ENCODE data around the gene PDE2A. TPM values are rescaled to one million over a fixed set of nuclear protein-coding genes. Genes with fewer than 3 reads are reported as not detected.

Gene PDE2A
- total RNA-seq, 1 experiment from 2014 or later, result 3.7 TPM

GRCh38 chr11:72658989-72659640 is 15.1 kb downstream of the PDE2A start (continued):
- TF ChIP-seq, protein P1, sequence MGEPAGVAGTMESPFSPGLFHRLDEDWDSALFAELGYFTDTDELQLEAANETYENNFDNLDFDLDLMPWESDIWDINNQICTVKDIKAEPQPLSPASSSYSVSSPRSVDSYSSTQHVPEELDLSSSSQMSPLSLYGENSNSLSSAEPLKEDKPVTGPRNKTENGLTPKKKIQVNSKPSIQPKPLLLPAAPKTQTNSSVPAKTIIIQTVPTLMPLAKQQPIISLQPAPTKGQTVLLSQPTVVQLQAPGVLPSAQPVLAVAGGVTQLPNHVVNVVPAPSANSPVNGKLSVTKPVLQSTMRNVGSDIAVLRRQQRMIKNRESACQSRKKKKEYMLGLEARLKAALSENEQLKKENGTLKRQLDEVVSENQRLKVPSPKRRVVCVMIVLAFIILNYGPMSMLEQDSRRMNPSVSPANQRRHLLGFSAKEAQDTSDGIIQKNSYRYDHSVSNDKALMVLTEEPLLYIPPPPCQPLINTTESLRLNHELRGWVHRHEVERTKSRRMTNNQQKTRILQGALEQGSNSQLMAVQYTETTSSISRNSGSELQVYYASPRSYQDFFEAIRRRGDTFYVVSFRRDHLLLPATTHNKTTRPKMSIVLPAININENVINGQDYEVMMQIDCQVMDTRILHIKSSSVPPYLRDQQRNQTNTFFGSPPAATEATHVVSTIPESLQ (CRISPR knock-in tag; IDR thresholded peaks at IDR 0.05), result no peak
- no peak for TF ChIP-seq USF1 (CRISPR knock-in tag; IDR thresholded peaks at IDR 0.05)
- no peak for TF ChIP-seq ZNF317 (CRISPR knock-in tag; IDR thresholded peaks at IDR 0.05; ENCODE audit: borderline replicate concordance, low read depth)
- no peak for TF ChIP-seq JUN (CRISPR knock-in tag; IDR thresholded peaks at IDR 0.05)
- TF ChIP-seq AR (CRISPR knock-in tag; IDR thresholded peaks at IDR 0.05), result no peak
- no peak for TF ChIP-seq ZNF396 (CRISPR knock-in tag; IDR thresholded peaks at IDR 0.05; ENCODE audit: borderline replicate concordance)
- TF ChIP-seq ZNF532 (CRISPR knock-in tag; IDR thresholded peaks at IDR 0.05; ENCODE audit: borderline replicate concordance), result no peak
- no peak for TF ChIP-seq SMAD4 (CRISPR knock-in tag; IDR thresholded peaks at IDR 0.05)

DNA sequence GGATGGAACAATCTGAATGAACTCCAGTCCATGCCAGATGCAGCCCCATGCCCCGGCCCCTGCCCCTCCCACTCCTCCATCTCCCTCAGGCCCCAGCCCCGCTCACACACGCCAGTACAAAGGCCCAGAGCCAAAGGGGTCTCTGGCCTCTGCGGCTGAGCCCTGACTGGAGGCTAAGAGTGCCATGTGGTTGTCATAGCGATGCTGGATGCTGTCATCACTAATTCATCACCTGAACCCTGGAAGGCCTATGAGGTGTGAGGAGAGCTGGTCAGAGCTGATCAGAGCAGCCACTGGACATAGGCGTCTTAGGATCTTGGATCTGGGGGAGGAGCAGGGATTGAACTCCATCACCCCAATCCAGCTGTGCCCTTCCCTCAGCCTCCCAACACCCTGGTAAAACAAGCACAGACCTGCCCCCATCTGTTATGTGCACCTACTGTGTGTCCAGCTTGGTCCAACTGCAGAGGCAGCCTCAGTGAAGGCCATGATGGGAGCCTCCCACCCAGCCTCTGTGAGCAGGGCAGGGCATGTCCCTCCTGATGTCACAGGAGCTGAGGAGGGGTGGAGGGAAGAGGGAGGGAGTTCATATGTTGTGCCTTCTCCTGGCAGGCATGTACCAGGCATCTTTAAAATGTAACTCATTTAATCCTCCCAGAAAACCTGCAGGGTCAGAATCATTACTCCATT is 16.7 kb downstream of the PDE2A start:
- no peak for ATAC-seq
- POLR2A ChIA-PET, result no interaction called here
- H3K27ac Mint-ChIP-seq, result no peak overlapping the region
- H3K27me3 Mint-ChIP-seq (ENCODE audit: low read depth), result peaks cover 6% of the 10 kb centered on the region; the same call in 1 of the 2 replicates
- no peak for DNase-seq (ENCODE audit: low spot score)
- H3K4me3 Mint-ChIP-seq, result no peak overlapping the region
- H3K36me3 Mint-ChIP-seq, result no peaks in the 10 kb centered on the region
- CTCF ChIA-PET, result interaction anchor here (0.9 to 2.4 kb wide), 7 partner anchors 19 to 186 kb away, joined by 3 to 11 read pairs (median 3); partner anchors contain the start of gene STARD10
- H3K9me3 Mint-ChIP-seq, result no peaks in the 10 kb centered on the region
- H3K4me1 Mint-ChIP-seq, result peaks cover 14% of the 10 kb centered on the region
- TF ChIP-seq ZNF232 (CRISPR knock-in tag; IDR thresholded peaks at IDR 0.05) (no peak), CTCF (IDR thresholded peaks at IDR 0.05) (no peak), ZNF263 (CRISPR knock-in tag; IDR thresholded peaks at IDR 0.05; ENCODE audit: low read depth) (no peak), ZNF423 (CRISPR knock-in tag; IDR thresholded peaks at IDR 0.05) (no peak), JUN (CRISPR knock-in tag; IDR thresholded peaks at IDR 0.05) (no peak), ERG (CRISPR knock-in tag; IDR thresholded peaks at IDR 0.05) (no peak)
- TF ChIP-seq, protein P2, sequence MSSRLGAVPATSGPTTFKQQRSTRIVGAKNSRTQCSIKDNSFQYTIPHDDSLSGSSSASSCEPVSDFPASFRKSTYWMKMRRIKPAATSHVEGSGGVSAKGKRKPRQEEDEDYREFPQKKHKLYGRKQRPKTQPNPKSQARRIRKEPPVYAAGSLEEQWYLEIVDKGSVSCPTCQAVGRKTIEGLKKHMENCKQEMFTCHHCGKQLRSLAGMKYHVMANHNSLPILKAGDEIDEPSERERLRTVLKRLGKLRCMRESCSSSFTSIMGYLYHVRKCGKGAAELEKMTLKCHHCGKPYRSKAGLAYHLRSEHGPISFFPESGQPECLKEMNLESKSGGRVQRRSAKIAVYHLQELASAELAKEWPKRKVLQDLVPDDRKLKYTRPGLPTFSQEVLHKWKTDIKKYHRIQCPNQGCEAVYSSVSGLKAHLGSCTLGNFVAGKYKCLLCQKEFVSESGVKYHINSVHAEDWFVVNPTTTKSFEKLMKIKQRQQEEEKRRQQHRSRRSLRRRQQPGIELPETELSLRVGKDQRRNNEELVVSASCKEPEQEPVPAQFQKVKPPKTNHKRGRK (CRISPR knock-in tag; IDR thresholded peaks at IDR 0.05; ENCODE audit: borderline replicate concordance), result no peak
- TF ChIP-seq, protein P3, sequence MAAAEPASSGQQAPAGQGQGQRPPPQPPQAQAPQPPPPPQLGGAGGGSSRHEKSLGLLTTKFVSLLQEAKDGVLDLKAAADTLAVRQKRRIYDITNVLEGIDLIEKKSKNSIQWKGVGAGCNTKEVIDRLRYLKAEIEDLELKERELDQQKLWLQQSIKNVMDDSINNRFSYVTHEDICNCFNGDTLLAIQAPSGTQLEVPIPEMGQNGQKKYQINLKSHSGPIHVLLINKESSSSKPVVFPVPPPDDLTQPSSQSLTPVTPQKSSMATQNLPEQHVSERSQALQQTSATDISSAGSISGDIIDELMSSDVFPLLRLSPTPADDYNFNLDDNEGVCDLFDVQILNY (CRISPR knock-in tag; IDR thresholded peaks at IDR 0.05), result no peak
- TF ChIP-seq, protein P4, sequence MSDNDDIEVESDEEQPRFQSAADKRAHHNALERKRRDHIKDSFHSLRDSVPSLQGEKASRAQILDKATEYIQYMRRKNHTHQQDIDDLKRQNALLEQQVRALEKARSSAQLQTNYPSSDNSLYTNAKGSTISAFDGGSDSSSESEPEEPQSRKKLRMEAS (CRISPR knock-in tag; IDR thresholded peaks at IDR 0.05), result no peak

Data from WTC11 (cell line).